IPS DF 4.7 (cell line): ENCODE results near the gene KRTAP10-8.
"Not testable (repeated sequence)": the region's sequence is repeated elsewhere in the genome, so short reads cannot be mapped to it uniquely, and the experiment has no call there.

Experiments used
- DNase-seq: peaks from one replicate; pipeline ENCODE4 v3.0.0-alpha.2; 2013; ENCODE audit warnings: low spot score; ENCODE audit errors: extremely low read depth

KRTAP10-8 gene

GRCh38 chr21:44579056-44579832 lies 32.6 kb upstream of the KRTAP10-8 start:
- no peak for DNase-seq

GRCh38 chr21:44579833-44580144 lies 32.1 kb upstream of the KRTAP10-8 start:
- no peak for DNase-seq

- DNase-seq, result not testable (repeated sequence)
Measured at GRCh38 chr21:44580231-44580821, 31.6 kb upstream of the KRTAP10-8 start, which contains the start of gene KRTAP10-5. KRTAP10-5 (minus strand) TSS chr21:44580604; CDS start chr21:44580578, 26 bp downstream.

GRCh38 chr21:44581158-44581557 lies 30.7 kb upstream of the KRTAP10-8 start:
- no peak for DNase-seq

GRCh38 chr21:44582055-44582454 lies 29.8 kb upstream of the KRTAP10-8 start:
- no peak for DNase-seq

GRCh38 chr21:44583089-44583799 lies 28.6 kb upstream of the KRTAP10-8 start:
- no peak for DNase-seq

- DNase-seq, result no peak
Measured at GRCh38 chr21:44583800-44584147, 28.1 kb upstream of the KRTAP10-8 start.

- no peak for DNase-seq
Measured at GRCh38 chr21:44585892-44586291, 26.0 kb upstream of the KRTAP10-8 start.

GRCh38 chr21:44589094-44589493 lies 22.8 kb upstream of the KRTAP10-8 start:
- DNase-seq, result no peak

- no peak for DNase-seq
Measured at GRCh38 chr21:44589586-44590305, 22.1 kb upstream of the KRTAP10-8 start.

- DNase-seq, result no peak
Measured at GRCh38 chr21:44590311-44590721, 21.6 kb upstream of the KRTAP10-8 start.

- DNase-seq, result not testable (repeated sequence)
Measured at GRCh38 chr21:44590897-44591800, 20.7 kb upstream of the KRTAP10-8 start.

GRCh38 chr21:44591801-44592130 lies 20.1 kb upstream of the KRTAP10-8 start:
- DNase-seq, result not testable (repeated sequence)

- DNase-seq, result no peak
Measured at GRCh38 chr21:44592446-44593311, 19.2 kb upstream of the KRTAP10-8 start, which contains the start of gene KRTAP10-6. KRTAP10-6 (minus strand) TSS chr21:44592505; CDS start chr21:44592484, 21 bp downstream.

- no peak for DNase-seq
Measured at GRCh38 chr21:44593598-44594405, 18.1 kb upstream of the KRTAP10-8 start.

GRCh38 chr21:44594406-44594916 lies 17.4 kb upstream of the KRTAP10-8 start:
- DNase-seq, result no peak

- no peak for DNase-seq
Measured at GRCh38 chr21:44595524-44595923, 16.4 kb upstream of the KRTAP10-8 start.

GRCh38 chr21:44596068-44596725 lies 15.7 kb upstream of the KRTAP10-8 start:
- DNase-seq, result no peak
